ENCODE measurements around the gene ZDHHC8.

Gene ZDHHC8

GRCh38 chr22:20181194-20181883 lies 49.7 kb downstream of the ZDHHC8 start:
- DNase-seq, result no peak

- no peak for DNase-seq
Measured at GRCh38 chr22:20181884-20182236, 50.3 kb downstream of the ZDHHC8 start.

GRCh38 chr22:20182365-20182764 lies 50.8 kb downstream of the ZDHHC8 start:
- no peak for DNase-seq

GRCh38 chr22:20183101-20183500 lies 51.5 kb downstream of the ZDHHC8 start:
- no peak for DNase-seq

GRCh38 chr22:20183823-20184222 lies 52.2 kb downstream of the ZDHHC8 start:
- DNase-seq, result no peak

GRCh38 chr22:20184501-20185165 lies 53.0 kb downstream of the ZDHHC8 start:
- DNase-seq, result no peak

GRCh38 chr22:20185750-20186149 lies 54.1 kb downstream of the ZDHHC8 start:
- no peak for DNase-seq

- no peak for DNase-seq
Measured at GRCh38 chr22:20186183-20186870, 54.7 kb downstream of the ZDHHC8 start.

GRCh38 chr22:20186871-20187546 lies 55.4 kb downstream of the ZDHHC8 start:
- DNase-seq, result no peak

GRCh38 chr22:20187777-20188566 lies 56.4 kb downstream of the ZDHHC8 start:
- DNase-seq, result no peak

GRCh38 chr22:20188567-20188877 lies 56.9 kb downstream of the ZDHHC8 start:
- DNase-seq, result no peak

- DNase-seq, result no peak
Measured at GRCh38 chr22:20191000-20191515, 59.5 kb downstream of the ZDHHC8 start.

- no peak for DNase-seq
Measured at GRCh38 chr22:20191803-20192202, 60.2 kb downstream of the ZDHHC8 start.

GRCh38 chr22:20192293-20192971 lies 60.8 kb downstream of the ZDHHC8 start:
- DNase-seq, result no peak

GRCh38 chr22:20192972-20193760 lies 61.6 kb downstream of the ZDHHC8 start:
- DNase-seq, result no peak

GRCh38 chr22:20193761-20194494 lies 62.3 kb downstream of the ZDHHC8 start:
- DNase-seq, result no peak

GRCh38 chr22:20194681-20195593 lies 63.3 kb downstream of the ZDHHC8 start:
- DNase-seq, result no peak

GRCh38 chr22:20196094-20196842 lies 64.7 kb downstream of the ZDHHC8 start:
- DNase-seq, result no peak

All from NCI-H1930 (cell line).